ENCODE measurements around the gene SEM1. TPM values are rescaled to one million over a fixed set of nuclear protein-coding genes. Genes with fewer than 3 reads are reported as not detected.

The SEM1 gene
- total and polyA plus RNA-seq, 5 experiments from 2014 or later: 29.3 to 120 (median 112) TPM

DNA sequence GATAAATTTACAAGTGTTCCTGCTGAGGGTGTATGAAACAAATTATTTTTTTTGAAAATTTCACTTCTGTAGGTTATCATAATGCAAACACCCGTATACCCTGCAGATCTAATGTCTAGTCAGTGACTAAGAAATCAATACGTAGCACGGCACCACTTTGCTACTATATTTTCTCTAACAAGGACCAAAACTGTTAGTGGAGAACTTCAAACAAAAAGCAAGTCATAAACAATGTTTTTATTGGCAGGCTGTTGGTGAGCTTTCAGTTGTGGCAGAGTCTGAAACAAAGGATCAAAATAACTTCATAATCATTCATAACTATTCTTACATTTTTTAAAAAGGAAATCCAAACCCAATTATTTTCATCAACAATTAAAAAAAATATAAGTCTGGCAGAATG lies 11.8 kb downstream of the SEM1 start:
- H3K9me3 Mint-ChIP-seq: no peaks in the 10 kb centered on the region
- POLR2A ChIA-PET: no interaction called here
- peak overlapping the region in 1 of 10 donors; percentile 11 for H3K4me3 Mint-ChIP-seq
- no peak for ATAC-seq
- no peak for DNase-seq
- no peaks in the 10 kb centered on the region for H3K27me3 Mint-ChIP-seq
- H3K4me1 Mint-ChIP-seq: peaks cover 28 to 82% (median 67%) of the 10 kb centered on the region in 4 donors
- peak overlapping the region in 1 of 10 donors; percentile 17 for H3K27ac Mint-ChIP-seq
- peaks cover 8 to 51% (median 10%) of the 10 kb centered on the region in 3 donors for H3K36me3 Mint-ChIP-seq

GRCh38 chr7:96695581-96695980 lies 14.1 kb downstream of the SEM1 start:
- no peak overlapping the region for H3K4me3 Mint-ChIP-seq
- H3K9me3 Mint-ChIP-seq: no peaks in the 10 kb centered on the region
- no peak overlapping the region for H3K27ac Mint-ChIP-seq
- ATAC-seq: no peak
- POLR2A ChIA-PET: no interaction called here
- H3K36me3 Mint-ChIP-seq: peaks cover 10 to 60% (median 20%) of the 10 kb centered on the region in 3 donors
- DNase-seq: no peak
- peaks cover 23 to 69% (median 60%) of the 10 kb centered on the region in 4 donors for H3K4me1 Mint-ChIP-seq
- H3K27me3 Mint-ChIP-seq: no peaks in the 10 kb centered on the region

DNA sequence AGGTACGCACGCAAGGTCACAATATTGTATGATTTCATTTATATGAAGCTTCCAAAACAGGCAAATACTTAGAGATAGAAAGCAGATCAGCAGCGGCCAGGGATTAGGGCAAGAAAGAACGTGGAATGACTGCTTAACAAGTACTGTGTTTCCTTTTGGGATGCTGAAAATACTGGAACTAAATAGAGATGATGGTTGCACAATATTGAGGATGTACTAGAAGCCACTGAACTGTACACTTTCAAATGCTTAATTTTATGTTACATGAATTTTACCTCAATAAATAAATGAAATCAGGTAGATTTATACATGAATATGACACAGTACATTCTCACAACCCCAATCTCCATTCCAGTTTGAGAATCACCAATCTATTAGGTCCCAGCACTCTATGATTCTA lies 15.6 kb downstream of the SEM1 start:
- peaks cover 13 to 58% (median 47%) of the 10 kb centered on the region in 4 donors for H3K4me1 Mint-ChIP-seq
- POLR2A ChIA-PET: no interaction called here
- no peaks in the 10 kb centered on the region for H3K9me3 Mint-ChIP-seq
- peaks cover 8 to 66% (median 27%) of the 10 kb centered on the region in 3 donors for H3K36me3 Mint-ChIP-seq
- H3K4me3 Mint-ChIP-seq: no peak overlapping the region
- no peaks in the 10 kb centered on the region for H3K27me3 Mint-ChIP-seq
- ATAC-seq (no peak), DNase-seq (no peak)
- no peak overlapping the region for H3K27ac Mint-ChIP-seq

GRCh38 chr7:96691702-96692101 lies 17.9 kb downstream of the SEM1 start:
- POLR2A ChIA-PET: no interaction called here
- no peak for DNase-seq
- Mint-ChIP-seq H3K4me3 (no peak overlapping the region), H3K9me3 (peaks cover 0 to 4% (median 0%) of the 10 kb centered on the region in 9 donors), H3K27me3 (no peaks in the 10 kb centered on the region), H3K27ac (peak overlapping the region in 2 of 10 donors; percentile 26 to 62), H3K4me1 (peaks cover 5 to 39% (median 33%) of the 10 kb centered on the region in 4 donors), H3K36me3 (peaks cover 9 to 70% (median 40%) of the 10 kb centered on the region in 3 donors)
- ATAC-seq: no peak

DNA sequence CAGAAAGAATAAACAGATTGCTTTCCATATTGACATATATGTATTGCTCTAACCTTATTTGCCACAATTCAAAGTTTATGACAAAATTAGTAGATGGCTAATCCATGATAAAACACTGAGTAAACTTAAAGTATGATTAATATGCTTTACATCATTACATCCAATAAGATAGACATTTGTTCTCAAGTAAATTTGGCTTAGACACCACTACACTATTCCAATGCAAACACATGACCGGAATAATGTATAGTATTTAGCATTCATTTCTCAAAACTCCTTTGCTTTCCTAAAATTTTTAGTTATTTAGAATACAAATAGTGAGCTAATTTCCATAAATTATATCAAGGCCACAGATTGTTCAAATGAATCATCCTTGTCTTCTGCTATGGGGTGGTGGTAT lies 20.2 kb downstream of the SEM1 start:
- H3K4me3 Mint-ChIP-seq: no peak overlapping the region
- peaks cover 13 to 45% (median 42%) of the 10 kb centered on the region in 4 donors for H3K4me1 Mint-ChIP-seq
- H3K27ac Mint-ChIP-seq: peak overlapping the region in 1 of 10 donors; percentile 35
- DNase-seq (no peak), ATAC-seq (no peak)
- POLR2A ChIA-PET: no interaction called here
- H3K9me3 Mint-ChIP-seq: peaks cover 0 to 6% (median 0%) of the 10 kb centered on the region in 9 donors
- no peaks in the 10 kb centered on the region for H3K27me3 Mint-ChIP-seq
- peaks cover 13 to 77% (median 44%) of the 10 kb centered on the region in 3 donors for H3K36me3 Mint-ChIP-seq

DNA sequence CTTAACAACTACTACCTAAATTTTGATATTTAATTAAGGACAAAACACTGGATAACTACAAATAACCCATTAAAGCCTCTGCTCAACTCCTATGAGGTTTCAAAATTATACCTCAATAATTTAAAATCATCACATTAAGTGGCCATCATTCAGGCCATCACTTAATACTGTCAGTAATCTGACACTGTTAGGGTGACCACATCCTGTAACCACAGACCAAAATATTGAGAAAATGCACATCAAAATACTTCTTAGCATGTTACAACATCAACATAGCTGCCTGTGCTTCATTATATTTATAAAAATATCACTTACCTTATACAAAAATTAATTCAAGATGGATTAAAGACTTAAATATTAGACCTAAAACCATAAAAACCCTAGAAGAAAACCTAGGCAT lies 23.3 kb downstream of the SEM1 start:
- Mint-ChIP-seq H3K27me3 (no peaks in the 10 kb centered on the region), H3K27ac (peak overlapping the region in 1 of 10 donors; percentile 74), H3K4me1 (peaks cover 15 to 35% (median 32%) of the 10 kb centered on the region in 4 donors), H3K4me3 (peak overlapping the region in 2 of 10 donors; percentile 1 to 40), H3K9me3 (peaks cover 3 to 19% (median 5%) of the 10 kb centered on the region in 9 donors), H3K36me3 (peaks cover 22 to 78% (median 57%) of the 10 kb centered on the region in 3 donors)
- POLR2A ChIA-PET: interaction anchor here (0.7 kb wide), 1 partner anchor 303 kb away, joined by 7 read pairs; no protein-coding TSS in a partner anchor
- DNase-seq (no peak), ATAC-seq (no peak)

- no peak for ATAC-seq
- POLR2A ChIA-PET: interaction anchor here (0.7 kb wide), 1 partner anchor 303 kb away, joined by 7 read pairs; no protein-coding TSS in a partner anchor
Observed at GRCh38 chr7:96685755-96686154, 23.9 kb downstream of the SEM1 start.

DNA sequence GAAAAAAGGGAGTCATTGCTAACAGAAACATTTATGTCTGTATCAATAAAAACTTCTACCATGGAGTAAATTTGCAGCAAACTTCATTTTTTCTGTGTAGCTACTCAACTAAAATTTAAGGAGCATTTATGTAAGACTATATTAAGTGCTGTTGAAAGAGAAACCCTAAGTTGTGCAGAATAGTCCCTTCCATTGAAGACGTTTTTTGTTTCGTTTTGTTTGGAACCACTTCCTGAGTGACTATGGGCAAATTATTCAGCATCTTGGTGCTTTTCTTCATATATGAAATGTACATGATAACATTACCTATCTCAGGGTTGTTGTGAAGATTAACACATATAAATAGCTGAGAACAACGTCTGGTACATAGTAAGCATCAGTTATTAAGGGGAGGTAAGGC lies 24.3 kb downstream of the SEM1 start:
- POLR2A ChIA-PET: interaction anchor here (0.7 kb wide), 1 partner anchor 304 kb away, joined by 7 read pairs; no protein-coding TSS in a partner anchor
- Mint-ChIP-seq H3K27ac (peak overlapping the region in 1 of 10 donors; percentile 74), H3K9me3 (peaks cover 3 to 19% (median 5%) of the 10 kb centered on the region in 9 donors), H3K36me3 (peaks cover 31 to 75% (median 56%) of the 10 kb centered on the region in 3 donors), H3K4me3 (peak overlapping the region in 2 of 10 donors; percentile 7 to 36), H3K4me1 (peaks cover 17 to 32% (median 28%) of the 10 kb centered on the region in 4 donors), H3K27me3 (no peaks in the 10 kb centered on the region)
- ATAC-seq (no peak), DNase-seq (no peak)

More at GRCh38 chr7:96685755-96686154, 23.9 kb downstream of the SEM1 start:
- H3K4me1 Mint-ChIP-seq: peaks cover 15 to 35% (median 29%) of the 10 kb centered on the region in 4 donors
- H3K27me3 Mint-ChIP-seq: no peaks in the 10 kb centered on the region
- peaks cover 28 to 76% (median 60%) of the 10 kb centered on the region in 3 donors for H3K36me3 Mint-ChIP-seq
- peak overlapping the region in 2 of 10 donors; percentile 37 to 74 for H3K27ac Mint-ChIP-seq
- peak overlapping the region in 2 of 10 donors; percentile 1 to 36 for H3K4me3 Mint-ChIP-seq
- DNase-seq: no peak
- peaks cover 3 to 19% (median 5%) of the 10 kb centered on the region in 9 donors for H3K9me3 Mint-ChIP-seq

DNA sequence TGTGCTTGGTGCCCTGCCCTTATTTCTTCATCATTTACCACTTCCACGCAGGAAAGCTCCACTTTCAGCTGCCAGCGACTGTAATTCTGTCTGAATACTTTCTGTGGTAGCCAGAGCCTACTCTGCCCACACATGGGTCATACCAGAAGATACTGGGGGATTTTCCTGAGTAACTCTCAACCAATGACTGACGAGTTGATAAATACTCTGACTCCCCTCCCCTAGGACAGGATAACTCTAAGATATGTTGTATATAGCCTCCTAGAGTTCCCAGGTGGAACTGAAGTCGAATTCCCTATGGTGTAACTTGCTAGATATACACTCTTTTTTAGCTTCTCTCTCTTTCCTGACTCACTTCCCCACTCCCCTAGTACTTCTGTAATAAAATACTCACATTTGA lies 29.8 kb downstream of the SEM1 start:
- Mint-ChIP-seq H3K4me1 (peaks cover 8 to 16% (median 11%) of the 10 kb centered on the region in 4 donors), H3K27ac (no peak overlapping the region), H3K9me3 (peaks cover 0 to 18% (median 5%) of the 10 kb centered on the region in 9 donors), H3K4me3 (no peak overlapping the region), H3K36me3 (peaks cover 26 to 40% (median 37%) of the 10 kb centered on the region in 3 donors), H3K27me3 (no peaks in the 10 kb centered on the region)
- POLR2A ChIA-PET: no interaction called here
- no peak for DNase-seq
- no peak for ATAC-seq

GRCh38 chr7:96676919-96677318 lies 32.7 kb downstream of the SEM1 start:
- POLR2A ChIA-PET: no interaction called here
- H3K4me3 Mint-ChIP-seq: no peak overlapping the region
- H3K9me3 Mint-ChIP-seq: peaks cover 0 to 10% (median 3%) of the 10 kb centered on the region in 9 donors
- DNase-seq: no peak
- peaks cover 0 to 12% (median 0%) of the 10 kb centered on the region in 4 donors for H3K4me1 Mint-ChIP-seq
- no peak for ATAC-seq
- H3K36me3 Mint-ChIP-seq: peaks cover 11 to 33% (median 14%) of the 10 kb centered on the region in 3 donors
- no peaks in the 10 kb centered on the region for H3K27me3 Mint-ChIP-seq
- H3K27ac Mint-ChIP-seq: no peak overlapping the region

GRCh38 chr7:96675548-96675947 lies 34.1 kb downstream of the SEM1 start:
- no peak for ATAC-seq
- POLR2A ChIA-PET: no interaction called here
- no peak for DNase-seq
- H3K4me3 Mint-ChIP-seq: no peak overlapping the region
- peaks cover 0 to 10% (median 0%) of the 10 kb centered on the region in 4 donors for H3K4me1 Mint-ChIP-seq
- no peaks in the 10 kb centered on the region for H3K27me3 Mint-ChIP-seq
- no peak overlapping the region for H3K27ac Mint-ChIP-seq
- no peaks in the 10 kb centered on the region for H3K9me3 Mint-ChIP-seq
- peaks cover 1 to 33% (median 9%) of the 10 kb centered on the region in 3 donors for H3K36me3 Mint-ChIP-seq

DNA sequence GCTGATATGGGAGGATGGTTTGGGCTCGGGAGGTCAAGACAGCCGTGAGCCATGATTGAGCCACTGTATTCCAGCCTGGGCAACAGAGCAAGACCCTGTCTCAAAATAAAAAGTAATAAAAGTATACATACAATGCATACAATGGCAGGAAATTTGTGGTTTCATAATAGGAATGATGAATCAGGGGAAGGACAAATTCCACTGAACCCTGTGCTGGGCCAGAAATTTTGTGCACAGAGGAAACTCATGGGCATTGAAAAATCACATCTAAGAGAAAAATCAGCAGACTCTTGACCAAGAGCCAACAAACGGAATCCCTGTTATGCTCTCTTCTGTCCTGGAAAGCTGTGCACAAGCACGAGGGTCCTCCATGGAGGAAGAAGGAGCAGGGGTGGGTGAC lies 35.1 kb downstream of the SEM1 start:
- no peak overlapping the region for H3K4me3 Mint-ChIP-seq
- H3K27me3 Mint-ChIP-seq: no peaks in the 10 kb centered on the region
- ATAC-seq (no peak), DNase-seq (no peak)
- no peaks in the 10 kb centered on the region for H3K9me3 Mint-ChIP-seq
- H3K27ac Mint-ChIP-seq: no peak overlapping the region
- peaks cover 0 to 37% (median 9%) of the 10 kb centered on the region in 3 donors for H3K36me3 Mint-ChIP-seq
- H3K4me1 Mint-ChIP-seq: peaks cover 0 to 10% (median 0%) of the 10 kb centered on the region in 4 donors
- POLR2A ChIA-PET: no interaction called here

DNA sequence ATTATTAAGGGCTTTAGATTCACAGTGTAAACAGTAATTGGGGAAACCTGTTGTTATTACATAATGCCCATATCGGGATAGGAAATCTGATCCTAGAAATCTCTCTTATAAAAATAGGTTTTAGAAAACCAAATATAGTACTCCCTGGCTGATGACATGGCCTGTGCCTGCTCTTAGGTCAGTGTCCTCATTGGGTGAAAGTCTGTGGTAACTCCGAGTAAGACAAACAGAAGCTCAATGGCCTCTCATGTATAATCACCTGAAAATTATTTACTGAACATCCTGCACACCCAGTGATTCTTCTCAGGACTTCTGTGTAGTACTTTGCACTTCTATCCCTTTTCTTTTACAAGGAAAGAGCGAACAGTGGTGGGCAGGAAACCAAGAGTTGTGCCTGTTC lies 37.8 kb downstream of the SEM1 start:
- POLR2A ChIA-PET: no interaction called here
- Mint-ChIP-seq H3K4me1 (peaks cover 0 to 4% (median 0%) of the 10 kb centered on the region in 4 donors), H3K27me3 (no peaks in the 10 kb centered on the region), H3K4me3 (no peak overlapping the region), H3K36me3 (peaks cover 0 to 52% (median 14%) of the 10 kb centered on the region in 3 donors), H3K9me3 (no peaks in the 10 kb centered on the region), H3K27ac (no peak overlapping the region)
- DNase-seq: no peak
- ATAC-seq: no peak
